ENCODE measurements around the gene NPAS3. TPM values are rescaled to one million over a fixed set of nuclear protein-coding genes. Genes with fewer than 3 reads are reported as not detected.

Gene NPAS3
- total RNA-seq, 2 experiments from 2014 or later, result not detected

- no TSS peak for BruUV-seq (replicated peaks)
- Histone ChIP-seq H3K36me3 (ENCODE audit: insufficient read depth, low read length) (no peaks in the 10 kb centered on the region), H4K20me1 (ENCODE audit: insufficient read depth, low read length) (no peaks in the 10 kb centered on the region), H3K27ac (ENCODE audit: low read depth, low read length, poor library complexity, severe bottlenecking) (no peak overlapping the region), H3K4me2 (ENCODE audit: low read length) (no peak overlapping the region), H2AFZ (ENCODE audit: low read length) (no peak overlapping the region), H3K79me2 (ENCODE audit: insufficient read depth, low read depth, low read length) (no peaks in the 10 kb centered on the region), H3K4me1 (ENCODE audit: insufficient read depth, low read length, poor library complexity, severe bottlenecking) (no peaks in the 10 kb centered on the region), H3K9me2 (ENCODE audit: insufficient read depth, low read length) (no peaks in the 10 kb centered on the region), H3K9me3 (ENCODE audit: low read length) (no peaks in the 10 kb centered on the region), H3K4me3 (ENCODE audit: low read depth, low read length, poor library complexity, severe bottlenecking) (no peak overlapping the region)
- intact Hi-C loops (cut with micrococcal nuclease; ENCODE audit: unreplicated experiment), result no loop called here
- ChIA-PET CTCF (ENCODE audit: unreplicated experiment) (no interaction called here), POLR2A (no interaction called here)
- no peak for DNase-seq (ENCODE audit: low spot score)
- no peak for TF ChIP-seq CTCF (conservative IDR thresholded peaks at IDR 0.05; ENCODE audit: low read length)
- no peak for TF ChIP-seq EZH2phosphoT487 (IDR thresholded peaks at IDR 0.05; ENCODE audit: borderline replicate concordance, low read depth, low read length)
Measured at GRCh38 chr14:33812181-33812580, 873.5 kb downstream of the NPAS3 start.

- DNase-seq (ENCODE audit: low spot score), result no peak
- H3K4me1 ChIP-seq (ENCODE audit: insufficient read depth, low read length, poor library complexity, severe bottlenecking), result no peaks in the 10 kb centered on the region
- H3K4me3 ChIP-seq (ENCODE audit: low read depth, low read length, poor library complexity, severe bottlenecking), result no peak overlapping the region
- H3K27ac ChIP-seq (ENCODE audit: low read depth, low read length, poor library complexity, severe bottlenecking), result no peak overlapping the region
- no peak overlapping the region for H2AFZ ChIP-seq (ENCODE audit: low read length)
- no peaks in the 10 kb centered on the region for H4K20me1 ChIP-seq (ENCODE audit: insufficient read depth, low read length)
- no peaks in the 10 kb centered on the region for H3K36me3 ChIP-seq (ENCODE audit: insufficient read depth, low read length)
- H3K4me2 ChIP-seq (ENCODE audit: low read length), result no peak overlapping the region
- POLR2A ChIA-PET, result no interaction called here
- H3K79me2 ChIP-seq (ENCODE audit: insufficient read depth, low read depth, low read length), result no peaks in the 10 kb centered on the region
- intact Hi-C loops (cut with micrococcal nuclease; ENCODE audit: unreplicated experiment), result no loop called here
- no peak for TF ChIP-seq EZH2phosphoT487 (IDR thresholded peaks at IDR 0.05; ENCODE audit: borderline replicate concordance, low read depth, low read length)
- no peak for TF ChIP-seq CTCF (conservative IDR thresholded peaks at IDR 0.05; ENCODE audit: low read length)
- CTCF ChIA-PET (ENCODE audit: unreplicated experiment), result no interaction called here
- H3K9me2 ChIP-seq (ENCODE audit: insufficient read depth, low read length), result no peaks in the 10 kb centered on the region
- no peaks in the 10 kb centered on the region for H3K9me3 ChIP-seq (ENCODE audit: low read length)
- no TSS peak for BruUV-seq (replicated peaks)
Measured at GRCh38 chr14:33812601-33813000, 873.9 kb downstream of the NPAS3 start.

- no peaks in the 10 kb centered on the region for H4K20me1 ChIP-seq (ENCODE audit: insufficient read depth, low read length)
- no peak overlapping the region for H3K4me3 ChIP-seq (ENCODE audit: low read depth, low read length, poor library complexity, severe bottlenecking)
- no peak overlapping the region for H3K4me2 ChIP-seq (ENCODE audit: low read length)
- no peaks in the 10 kb centered on the region for H3K79me2 ChIP-seq (ENCODE audit: insufficient read depth, low read depth, low read length)
- BruUV-seq (replicated peaks), result no TSS peak
- H3K36me3 ChIP-seq (ENCODE audit: insufficient read depth, low read length), result no peaks in the 10 kb centered on the region
- TF ChIP-seq CTCF (conservative IDR thresholded peaks at IDR 0.05; ENCODE audit: low read length) (no peak), EZH2phosphoT487 (IDR thresholded peaks at IDR 0.05; ENCODE audit: borderline replicate concordance, low read depth, low read length) (no peak)
- DNase-seq (ENCODE audit: low spot score), result no peak
- POLR2A ChIA-PET, result no interaction called here
- H3K9me2 ChIP-seq (ENCODE audit: insufficient read depth, low read length), result no peaks in the 10 kb centered on the region
- no peaks in the 10 kb centered on the region for H3K4me1 ChIP-seq (ENCODE audit: insufficient read depth, low read length, poor library complexity, severe bottlenecking)
- no peak overlapping the region for H3K27ac ChIP-seq (ENCODE audit: low read depth, low read length, poor library complexity, severe bottlenecking)
- H3K9me3 ChIP-seq (ENCODE audit: low read length), result no peaks in the 10 kb centered on the region
- CTCF ChIA-PET (ENCODE audit: unreplicated experiment), result no interaction called here
- intact Hi-C loops (cut with micrococcal nuclease; ENCODE audit: unreplicated experiment), result no loop called here
- H2AFZ ChIP-seq (ENCODE audit: low read length), result no peak overlapping the region
Measured at GRCh38 chr14:33814010-33814409, 875.3 kb downstream of the NPAS3 start.
